K562 (cell line): ENCODE data around the gene TBX10. TPM values are rescaled to one million over a fixed set of nuclear protein-coding genes. Genes with fewer than 3 reads are reported as not detected.

Experiments
- CTCFL ChIP-seq: IDR thresholded peaks from 2 replicates; pipeline ENCODE4 v1.6.1; 2011; ENCODE audit warnings: borderline replicate concordance, low read depth, mild to moderate bottlenecking, moderate library complexity, low read length; ENCODE audit not compliant: insufficient read depth, poor library complexity, severe bottlenecking
- E2F8 ChIP-seq: fragments of 450-650 bp; IDR thresholded peaks from 2 replicates; pipeline ENCODE4 v1.7.1; 2018; ENCODE audit warnings: mild to moderate bottlenecking, low read depth; ENCODE audit not compliant: partially characterized antibody
- HDGF ChIP-seq: fragments of 450-650 bp; IDR thresholded peaks from 2 replicates; pipeline ENCODE4 v1.6.1; 2016
- KAT2B ChIP-seq: IDR thresholded peaks from one replicate; pipeline ENCODE4 v1.6.1; 2012; ENCODE audit warnings: low read depth, mild to moderate bottlenecking, control low read depth, inconsistent platforms, low read length, moderate library complexity
- MYC ChIP-seq, 2 experiments: fragments of 250-450 bp in 1 of 2; sonication (Bioruptor Pico) in 1 of 2; IDR thresholded peaks; 2 replicates each; pipeline versions ENCODE4 v1.5.1 to v1.6.1; 2012 to 2021; ENCODE audit warnings: low read depth in 2 of 2, borderline replicate concordance in 1 of 2, improper control_type of control experiment in 1 of 2, low read length in 1 of 2, mild to moderate bottlenecking in 1 of 2, moderate library complexity in 1 of 2
- PHF20 ChIP-seq: fragments of 450-650 bp; IDR thresholded peaks from 2 replicates; pipeline ENCODE4 v1.6.1; 2018; ENCODE audit not compliant: partially characterized antibody
- PHF21A ChIP-seq: fragments of 450-650 bp; IDR thresholded peaks from 2 replicates; pipeline ENCODE4 v1.6.1; 2017; ENCODE audit warnings: low read depth, borderline replicate concordance
- SMAD3 ChIP-seq: fragments of 450-650 bp; formaldehyde crosslinking; conservative IDR thresholded peaks from 2 replicates; pipeline ENCODE4 v1.4.0; 2020; ENCODE audit warnings: mild to moderate bottlenecking
- SP1 ChIP-seq: sonication (generic); formaldehyde crosslinking; IDR thresholded peaks from 2 replicates; pipeline ENCODE4 v1.8.1; 2022; ENCODE audit warnings: mild to moderate bottlenecking, missing genetic modification reagents
- TOE1 ChIP-seq, 2 experiments: fragments of 450-650 bp in 1 of 2; sonication (generic) in 1 of 2; formaldehyde crosslinking in 1 of 2; IDR thresholded peaks; 2 replicates each; pipeline versions ENCODE4 v1.7.1 to v1.8.0; 2016 to 2022; ENCODE audit warnings: borderline replicate concordance in 2 of 2, mild to moderate bottlenecking in 2 of 2, antibody characterized with exemption in 1 of 2, inconsistent platforms in 1 of 2, low read depth in 1 of 2, missing genetic modification reagents in 1 of 2, moderate library complexity in 1 of 2
- ZBTB11 ChIP-seq, 3 experiments: fragments of 200-800 bp in 1 of 3; fragments of 250-450 bp in 1 of 3; fragments of 450-650 bp in 1 of 3; sonication (Bioruptor Pico) in 1 of 3; sonication (Bioruptor generic) in 1 of 3; formaldehyde crosslinking in 1 of 3; IDR thresholded peaks; 2 replicates each; pipeline versions ENCODE4 v1.6.1 to v1.8.0; 2016 to 2022; ENCODE audit warnings: mild to moderate bottlenecking in 2 of 3, missing genetic modification characterization in 2 of 3, missing compliant biosample characterization in 1 of 3, moderate library complexity in 1 of 3
- ZNF511 ChIP-seq: sonication (generic); formaldehyde crosslinking; IDR thresholded peaks from 2 replicates; pipeline ENCODE4 v1.8.0; 2022; ENCODE audit warnings: mild to moderate bottlenecking, missing genetic modification reagents
- ZNF583 ChIP-seq: fragments of 250-450 bp; sonication (Bioruptor Pico); IDR thresholded peaks from 2 replicates; pipeline ENCODE4 v1.4.0; 2020
- ZNF699 ChIP-seq: fragments of 250-450 bp; sonication (Bioruptor Pico); IDR thresholded peaks from 2 replicates; pipeline ENCODE4 v1.8.0; 2021; ENCODE audit warnings: mild to moderate bottlenecking, moderate library complexity; ENCODE audit not compliant: insufficient replicate concordance
- polyA plus RNA-seq, 8 experiments: library from polyadenylated mRNA; depleted of rRNA in 4 of 8; stranded (reverse) in 5 of 8; unstranded in 3 of 8; fragments of >200 nt; fragmentation: Nextera tagmentation in 2 of 8; fragmentation: Illumina TruSeq in 1 of 8; extraction: Ambion mirVana in 2 of 8; extraction: Trizol in 1 of 8; gene quantifications; 2 replicates each; pipeline versions ENCODE4 v1.2.1 to v1.2.3, GENCODE V29; 2011 to 2014; ENCODE audit warnings: inconsistent platforms in 1 of 8, missing spikeins in 1 of 8
- total RNA-seq, 7 experiments: library from RNA; depleted of rRNA in 6 of 7; stranded (reverse); fragments of >200 nt in 6 of 7; fragmentation: Illumina TruSeq in 2 of 7; extraction: Trizol in 2 of 7; gene quantifications; 2 replicates each; pipeline versions ENCODE4 v1.2.1 to v1.2.3, GENCODE V29; 2011 to 2021; ENCODE audit warnings: low replicate concordance in 1 of 7

Gene TBX10
- total and polyA plus RNA-seq, 9 of the 15 experiments (the other 6 are each of a cell fraction or from before 2014, with no cell fraction given) = not detected

DNA sequence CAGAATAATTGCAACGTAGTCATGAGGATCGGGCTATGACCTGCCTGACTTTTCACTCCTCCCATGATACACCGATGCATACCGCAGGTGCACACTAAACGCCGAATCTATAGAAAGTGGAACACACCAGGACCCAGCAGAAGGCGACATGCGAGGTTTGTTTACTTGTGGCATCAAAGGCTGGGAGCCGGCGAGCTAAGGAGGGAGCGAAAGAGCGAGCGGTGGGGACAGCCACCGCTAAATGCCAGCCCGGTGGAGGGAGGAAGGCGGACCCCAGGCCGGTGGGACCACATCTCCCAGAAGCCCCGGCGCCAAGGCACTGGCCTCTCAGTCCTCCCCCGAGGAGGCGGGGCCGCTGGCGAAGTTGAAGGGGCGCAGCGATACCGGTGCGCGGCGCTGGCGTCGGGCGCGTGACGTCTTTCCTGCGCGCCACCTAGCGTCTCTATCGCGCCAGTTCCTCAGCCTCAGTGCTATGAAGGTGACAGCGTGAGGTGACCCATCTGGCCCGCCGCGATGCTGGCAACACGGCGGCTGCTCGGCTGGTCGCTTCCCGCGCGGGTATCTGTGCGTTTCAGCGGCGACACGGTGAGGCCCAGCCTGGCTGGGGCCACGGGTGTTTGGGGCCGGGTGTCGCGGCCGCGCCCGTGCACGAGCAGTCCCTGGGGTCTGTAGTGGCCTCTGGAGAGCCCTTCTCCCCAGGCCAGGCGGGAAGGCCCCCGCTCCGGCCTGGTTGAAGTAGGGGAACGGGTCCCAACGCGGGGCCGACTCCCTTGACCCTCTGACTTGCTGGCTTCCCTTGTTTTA is 32.9 kb downstream of the TBX10 start, which contains the start of gene NDUFV1 (continued):
- TF ChIP-seq PHF21A = no peak
- peak; percentile 96 for TF ChIP-seq PHF20
- no peak for TF ChIP-seq KAT2B
- TF ChIP-seq ZNF699 (CRISPR knock-in tag) = no peak
- peak; percentile 86 for TF ChIP-seq E2F8
- TF ChIP-seq HDGF = peak; percentile 85; the same call in 1 of the 2 replicates
- TF ChIP-seq SMAD3 = no peak
- TF ChIP-seq ZNF583 (CRISPR knock-in tag) = no peak
- TF ChIP-seq TOE1 (IDR thresholded peaks at IDR 0.05; ENCODE audit: borderline replicate concordance) = peak; percentile 58
- no peak for TF ChIP-seq TOE1 (CRISPR knock-in tag; IDR thresholded peaks at IDR 0.05; ENCODE audit: borderline replicate concordance, low read depth)
- TF ChIP-seq ZBTB11 (CRISPR knock-in tag; IDR thresholded peaks at IDR 0.05) = peak in 1 of 3 experiments; percentile 31; a peak in 1 of 6 replicates
- TF ChIP-seq CTCFL = peak; percentile 70
- TF ChIP-seq ZNF511 (CRISPR knock-in tag) = no peak; the same call in 1 of the 2 replicates
- peak; percentile 92 for TF ChIP-seq SP1
- peak; percentile 82 for TF ChIP-seq MYC (IDR thresholded peaks at IDR 0.05; ENCODE audit: low read depth, low read length)
- TF ChIP-seq MYC (CRISPR knock-in tag; IDR thresholded peaks at IDR 0.05; ENCODE audit: borderline replicate concordance, low read depth) = no peak
